Activated CD8-positive, alpha-beta T cell treated with anti-CD3 and anti-CD28 coated beads, Interleukin-2, amount 10 ng/mL, durations not matched to agents 7 days and 5 days (primary cell): ENCODE results near the gene CISD1. TPM values are rescaled to one million over a fixed set of nuclear protein-coding genes. Genes with fewer than 3 reads are reported as not detected.
"Not testable (repeated sequence)": the region's sequence is repeated elsewhere in the genome, so short reads cannot be mapped to it uniquely, and the experiment has no call there.

Source experiments
- ATAC-seq: fragments of 150-1000 bp; cut with Tn5 transposase; one replicate; pipeline ENCODE4 v1.10.0; 2021; ENCODE audit warnings: moderate library complexity
- CTCF ChIA-PET: fragments of 350-600 bp; sonication (Branson Sonifier 250); formaldehyde crosslinking; loops from one replicate; lab custom pipeline; 2021; ENCODE audit warnings: antibody characterized with exemption; lab: Charles Lee
- POLR2A ChIA-PET: fragments of 350-600 bp; sonication (Branson Sonifier 250); formaldehyde crosslinking; loops from one replicate; lab custom pipeline; 2021; ENCODE audit warnings: antibody characterized with exemption; lab: Charles Lee
- DNase-seq: peaks from one replicate; pipeline ENCODE4 v3.0.0-alpha.2; 2020
- H3K27ac Mint-ChIP-seq: one replicate; pipeline ENCODE4 v1.8.0; 2021; ENCODE audit warnings: mild to moderate bottlenecking, mixed read lengths
- H3K27me3 Mint-ChIP-seq: one replicate; pipeline ENCODE4 v1.8.0; 2021; ENCODE audit warnings: low read depth, mixed read lengths
- H3K36me3 Mint-ChIP-seq: one replicate; pipeline ENCODE4 v1.8.0; 2021; ENCODE audit warnings: low read depth, mixed read lengths
- H3K4me1 Mint-ChIP-seq: one replicate; pipeline ENCODE4 v1.8.0; 2021; ENCODE audit warnings: low read depth, mixed read lengths
- H3K4me3 Mint-ChIP-seq: one replicate; pipeline ENCODE4 v1.8.0; 2021; ENCODE audit warnings: mild to moderate bottlenecking, mixed read lengths
- H3K9me3 Mint-ChIP-seq: one replicate; pipeline ENCODE4 v1.8.0; 2022; ENCODE audit warnings: mixed read lengths; ENCODE audit not compliant: insufficient read depth
- total RNA-seq, 2 experiments: library from RNA; stranded (reverse); gene quantifications; one replicate each; pipeline ENCODE4 v1.2.3, GENCODE V29; 2021

Gene CISD1
- 10 to 100 TPM; 40.3 to 40.9 TPM for total RNA-seq

DNA sequence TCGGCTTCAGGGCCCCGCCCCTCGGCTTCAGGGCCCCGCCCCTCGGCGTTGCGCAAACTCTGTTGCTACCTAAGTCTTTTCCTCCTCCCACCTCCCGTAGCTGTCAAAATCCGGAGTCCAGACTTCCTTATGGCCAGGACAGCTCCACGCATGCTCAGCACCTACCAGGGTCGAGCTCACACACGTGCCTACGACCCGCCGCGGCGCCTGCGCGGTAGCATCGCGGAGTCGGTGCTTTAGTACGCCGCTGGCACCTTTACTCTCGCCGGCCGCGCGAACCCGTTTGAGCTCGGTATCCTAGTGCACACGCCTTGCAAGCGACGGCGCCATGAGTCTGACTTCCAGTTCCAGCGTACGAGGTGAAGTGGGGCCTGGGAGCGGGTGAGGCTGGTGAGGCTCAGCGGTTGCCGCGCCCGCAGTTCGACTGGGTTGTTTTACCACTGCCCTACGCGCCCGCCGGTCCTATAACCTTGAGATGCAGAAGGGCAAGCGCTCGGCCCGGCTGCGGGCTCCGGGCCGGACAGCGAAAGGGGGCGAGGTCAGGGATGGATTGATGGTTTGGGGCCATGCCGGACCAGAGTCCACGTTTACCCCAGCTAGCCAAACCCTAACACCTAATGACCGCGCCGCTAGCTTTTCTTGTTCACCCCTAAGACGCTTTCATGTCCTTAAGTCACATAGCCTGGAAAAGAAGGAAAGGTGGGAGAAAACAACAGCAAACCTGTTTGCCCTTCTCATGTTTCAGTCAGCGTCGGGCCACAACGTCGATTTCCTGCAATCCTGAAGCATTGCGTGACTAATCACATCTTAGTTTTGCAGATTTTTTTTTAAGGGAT lies at the start of gene CISD1:
TSS of gene CISD1 (plus strand) at position 217 of the 836 bp plus-strand sequence. CDS start at position 329, 112 bp downstream.
- peaks cover 5% of the 10 kb centered on the region for H3K36me3 Mint-ChIP-seq
- ChIA-PET CTCF (interaction anchor here (0.7 to 2.7 kb wide), 11 partner anchors 9 to 117 kb away, joined by 3 to 24 read pairs (median 3); partner anchors contain the start of gene TFAM), POLR2A (interaction anchor here (0.9 to 1.4 kb wide), 7 partner anchors 11 to 118 kb away, joined by 3 to 8 read pairs (median 4); partner anchors contain the start of gene TFAM)
- no peaks in the 10 kb centered on the region for H3K9me3 Mint-ChIP-seq
- H3K27me3 Mint-ChIP-seq = no peaks in the 10 kb centered on the region
- ATAC-seq (peak; percentile 81), DNase-seq (peak; percentile 96)
- H3K4me3 Mint-ChIP-seq = peak within 1 kb of the TSS; percentile 93
- H3K27ac Mint-ChIP-seq = peak within 1 kb of the TSS; percentile 94
- H3K4me1 Mint-ChIP-seq = peaks cover 34% of the 10 kb centered on the region

DNA sequence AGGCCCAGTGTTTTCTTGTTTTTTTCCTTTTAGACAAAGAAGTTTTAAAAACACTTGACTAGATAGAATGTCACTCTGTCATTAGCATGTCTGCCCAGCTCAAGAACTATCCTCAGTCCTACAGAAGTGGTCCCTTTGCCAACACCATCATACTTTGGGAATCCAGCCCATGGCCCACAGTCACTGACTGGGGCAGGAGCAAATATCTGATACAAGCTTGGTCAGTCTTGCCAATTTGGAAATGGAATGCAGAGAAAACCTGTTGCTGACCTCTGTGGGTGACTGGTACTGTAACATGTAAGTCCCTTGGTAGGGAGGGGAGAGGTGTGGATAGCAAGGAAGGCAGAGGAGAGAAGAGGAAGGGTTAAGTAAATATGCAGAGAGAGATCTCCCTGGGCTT lies 49.1 kb upstream of the CISD1 start:
- DNase-seq (no peak), ATAC-seq (no peak)
- POLR2A ChIA-PET = no interaction called here
- Mint-ChIP-seq H3K27me3 (no peaks in the 10 kb centered on the region), H3K9me3 (no peaks in the 10 kb centered on the region), H3K4me1 (peaks cover 3% of the 10 kb centered on the region), H3K4me3 (no peak overlapping the region), H3K36me3 (peaks cover 21% of the 10 kb centered on the region), H3K27ac (no peak overlapping the region)
- CTCF ChIA-PET = no interaction called here

- Mint-ChIP-seq H3K36me3 (peaks cover 22% of the 10 kb centered on the region), H3K27me3 (no peaks in the 10 kb centered on the region), H3K4me1 (no peaks in the 10 kb centered on the region), H3K9me3 (no peaks in the 10 kb centered on the region), H3K27ac (no peak overlapping the region), H3K4me3 (no peak overlapping the region)
- ChIA-PET CTCF (no interaction called here), POLR2A (no interaction called here)
- no peak for ATAC-seq
- DNase-seq = no peak
Measured at GRCh38 chr10:58220769-58221451, 48.1 kb upstream of the CISD1 start.

- H3K4me1 Mint-ChIP-seq = no peaks in the 10 kb centered on the region
- ChIA-PET POLR2A (no interaction called here), CTCF (no interaction called here)
- no peaks in the 10 kb centered on the region for H3K9me3 Mint-ChIP-seq
- no peaks in the 10 kb centered on the region for H3K27me3 Mint-ChIP-seq
- peaks cover 33% of the 10 kb centered on the region for H3K36me3 Mint-ChIP-seq
- ATAC-seq = no peak
- no peak overlapping the region for H3K4me3 Mint-ChIP-seq
- no peak overlapping the region for H3K27ac Mint-ChIP-seq
- DNase-seq = no peak
Measured at GRCh38 chr10:58225654-58226053, 43.3 kb upstream of the CISD1 start.

DNA sequence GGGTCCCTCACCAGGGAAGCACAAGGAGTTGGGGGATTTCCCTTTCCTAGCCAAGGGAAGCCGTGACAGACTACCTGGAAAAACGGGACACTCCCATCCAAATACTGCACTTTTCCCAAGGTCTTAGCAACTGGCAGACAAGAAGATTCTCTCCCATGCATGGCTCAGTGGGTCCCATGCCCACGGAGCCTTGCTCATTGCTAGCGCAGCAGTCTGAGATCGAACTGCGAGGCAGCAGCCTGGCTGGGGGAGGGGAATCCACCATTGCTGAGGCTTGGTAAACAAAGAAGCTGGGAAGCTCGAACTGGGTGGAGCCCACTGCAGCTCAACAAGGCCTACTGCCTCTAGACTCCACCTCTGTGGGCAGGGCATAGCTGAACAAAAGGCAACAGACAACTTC lies 39.1 kb upstream of the CISD1 start:
- DNase-seq, CTCF ChIA-PET, POLR2A ChIA-PET, H3K4me1 Mint-ChIP-seq, H3K27me3 Mint-ChIP-seq, H3K9me3 Mint-ChIP-seq, ATAC-seq, H3K4me3 Mint-ChIP-seq, H3K27ac Mint-ChIP-seq: not testable (repeated sequence)
- H3K36me3 Mint-ChIP-seq = peaks cover 61% of the 10 kb centered on the region

- no peaks in the 10 kb centered on the region for H3K9me3 Mint-ChIP-seq
- peaks cover 12% of the 10 kb centered on the region for H3K4me1 Mint-ChIP-seq
- no peak overlapping the region for H3K27ac Mint-ChIP-seq
- peaks cover 57% of the 10 kb centered on the region for H3K36me3 Mint-ChIP-seq
- H3K4me3 Mint-ChIP-seq = no peak overlapping the region
- POLR2A ChIA-PET = no interaction called here
- H3K27me3 Mint-ChIP-seq = no peaks in the 10 kb centered on the region
- CTCF ChIA-PET = no interaction called here
- ATAC-seq (no peak), DNase-seq (no peak)
Measured at GRCh38 chr10:58237014-58237834, 31.7 kb upstream of the CISD1 start.

DNA sequence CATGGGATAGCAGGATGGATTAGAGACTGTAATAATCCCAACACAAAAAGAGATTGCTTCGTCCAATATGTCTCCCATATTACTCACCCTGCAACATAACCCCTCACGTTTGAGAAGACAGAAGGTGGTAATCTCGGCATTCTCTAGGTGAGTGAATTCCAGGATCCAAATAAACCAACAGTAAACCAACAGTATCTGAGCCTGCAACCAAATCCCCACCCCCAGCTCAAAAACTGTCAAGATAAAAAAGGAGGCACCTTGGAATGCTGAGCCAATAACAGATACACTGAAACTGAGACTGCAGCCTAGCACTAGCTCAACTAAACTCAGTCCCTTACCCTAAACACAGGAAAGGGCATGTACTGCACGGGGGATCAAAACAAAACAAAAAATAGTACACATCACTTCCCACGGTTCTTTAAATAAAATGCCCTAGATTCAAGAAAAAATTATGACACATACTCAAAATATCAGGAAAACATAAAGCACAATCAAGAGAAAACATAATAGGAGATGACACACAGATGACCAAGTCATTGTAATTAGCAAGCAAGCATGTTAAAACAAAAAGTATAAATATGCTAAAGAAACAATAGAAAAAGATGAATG lies 29.3 kb upstream of the CISD1 start:
- no peak overlapping the region for H3K27ac Mint-ChIP-seq
- H3K27me3 Mint-ChIP-seq = no peaks in the 10 kb centered on the region
- ChIA-PET CTCF (no interaction called here), POLR2A (no interaction called here)
- no peaks in the 10 kb centered on the region for H3K9me3 Mint-ChIP-seq
- peaks cover 12% of the 10 kb centered on the region for H3K4me1 Mint-ChIP-seq
- no peak for ATAC-seq
- DNase-seq = no peak
- no peak overlapping the region for H3K4me3 Mint-ChIP-seq
- peaks cover 44% of the 10 kb centered on the region for H3K36me3 Mint-ChIP-seq

DNA sequence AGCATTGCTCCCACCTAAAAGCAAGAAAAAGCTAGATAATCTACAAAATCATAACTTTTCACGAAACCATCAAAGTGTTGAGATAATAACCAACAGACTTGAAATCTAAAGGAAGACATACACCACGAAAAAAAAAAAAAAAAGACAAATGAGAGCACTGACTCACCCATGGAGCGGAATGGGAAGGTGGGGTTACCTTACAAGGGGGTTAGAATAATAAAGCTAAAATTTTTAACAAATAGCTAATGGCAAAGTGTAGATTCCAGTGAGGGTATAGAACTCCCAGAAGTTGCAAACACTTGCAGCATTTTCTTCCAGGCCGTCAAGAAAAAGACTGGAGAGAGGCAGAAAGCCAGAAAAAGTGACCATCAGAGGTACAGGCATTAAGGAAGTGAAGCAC lies 28.4 kb upstream of the CISD1 start:
- ATAC-seq (no peak), DNase-seq (no peak)
- Mint-ChIP-seq H3K27ac (no peak overlapping the region), H3K4me3 (no peak overlapping the region), H3K36me3 (peaks cover 35% of the 10 kb centered on the region), H3K27me3 (no peaks in the 10 kb centered on the region), H3K9me3 (no peaks in the 10 kb centered on the region), H3K4me1 (peaks cover 12% of the 10 kb centered on the region)
- ChIA-PET CTCF (no interaction called here), POLR2A (no interaction called here)

- ChIA-PET POLR2A (no interaction called here), CTCF (no interaction called here)
- no peak overlapping the region for H3K4me3 Mint-ChIP-seq
- H3K27me3 Mint-ChIP-seq = no peaks in the 10 kb centered on the region
- ATAC-seq = no peak
- H3K36me3 Mint-ChIP-seq = peaks cover 29% of the 10 kb centered on the region
- DNase-seq = no peak
- H3K4me1 Mint-ChIP-seq = peaks cover 12% of the 10 kb centered on the region
- H3K27ac Mint-ChIP-seq = no peak overlapping the region
- no peaks in the 10 kb centered on the region for H3K9me3 Mint-ChIP-seq
Measured at GRCh38 chr10:58241346-58241745, 27.6 kb upstream of the CISD1 start.

DNA sequence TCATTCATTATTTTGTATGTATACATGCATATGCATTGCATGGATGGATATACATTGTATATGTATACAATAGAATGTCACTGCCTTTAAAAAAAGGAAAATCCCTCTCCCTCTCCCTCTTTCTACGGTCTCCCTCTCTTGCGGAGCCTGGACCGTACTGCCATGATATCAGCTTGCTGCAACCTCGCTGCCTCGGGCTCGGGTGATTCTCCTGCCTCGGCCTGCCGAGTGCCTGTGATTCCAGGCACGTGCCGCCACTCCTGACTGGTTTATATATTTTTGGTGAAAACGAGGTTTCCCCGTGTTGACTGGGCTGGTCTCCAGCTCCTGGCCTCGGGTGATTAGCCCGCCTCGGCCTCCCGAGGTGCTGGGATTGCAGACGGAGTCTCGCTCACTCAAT lies 25.7 kb upstream of the CISD1 start:
- H3K9me3 Mint-ChIP-seq = no peaks in the 10 kb centered on the region
- POLR2A ChIA-PET = no interaction called here
- H3K4me1 Mint-ChIP-seq = peaks cover 12% of the 10 kb centered on the region
- no peak overlapping the region for H3K4me3 Mint-ChIP-seq
- ATAC-seq (no peak), DNase-seq (no peak)
- no peak overlapping the region for H3K27ac Mint-ChIP-seq
- CTCF ChIA-PET = no interaction called here
- H3K27me3 Mint-ChIP-seq = no peaks in the 10 kb centered on the region
- H3K36me3 Mint-ChIP-seq = peaks cover 13% of the 10 kb centered on the region

GRCh38 chr10:58243801-58244200 lies 25.2 kb upstream of the CISD1 start:
- peaks cover 16% of the 10 kb centered on the region for H3K36me3 Mint-ChIP-seq
- ATAC-seq, POLR2A ChIA-PET, H3K4me3 Mint-ChIP-seq, DNase-seq, CTCF ChIA-PET, H3K27me3 Mint-ChIP-seq, H3K9me3 Mint-ChIP-seq, H3K27ac Mint-ChIP-seq: not testable (repeated sequence)
- peaks cover 12% of the 10 kb centered on the region for H3K4me1 Mint-ChIP-seq
